Endothelial cell of umbilical vein (primary cell): ENCODE results near the gene MAT2B. TPM values are rescaled to one million over a fixed set of nuclear protein-coding genes. Genes with fewer than 3 reads are reported as not detected.

Source experiments
- BruUV-seq: library from RNA; stranded (reverse); fragments of 400-500 nt; replicated peaks from 2 replicates; lab custom pipeline; 2021; lab: Mats Ljungman, UMichigan
- CTCF ChIA-PET: fragments of 300-600, 350-600 bp; sonication (Branson Sonifier 250); formaldehyde crosslinking; loops from one replicate; lab custom pipeline; 2021; ENCODE audit warnings: antibody characterized with exemption, inconsistent platforms; lab: Charles Lee
- POLR2A ChIA-PET: fragments of 300-600, 350-600 bp; sonication (Branson Sonifier 250); formaldehyde crosslinking; loops from one replicate; lab custom pipeline; 2021; ENCODE audit warnings: antibody characterized with exemption, inconsistent platforms; lab: Charles Lee
- DNase-seq: peaks from one replicate; pipeline ENCODE4 v3.0.0-alpha.2; 2011; ENCODE audit warnings: low read depth, low spot score
- FAIRE-seq: peaks from 2 replicates; lab custom pipeline; 2011; peaks lifted over from hg19 to GRCh38; lab: Jason Lieb, UNC
- H2AFZ ChIP-seq: 2 replicates; pipeline ENCODE4 v1.6.0; 2012; ENCODE audit warnings: low read depth, low read length, control low read depth, inconsistent platforms
- H3K27ac ChIP-seq: 2 replicates; pipeline ENCODE4 v1.5.1; 2011; ENCODE audit warnings: low read depth, mild to moderate bottlenecking, control low read depth, low read length, moderate library complexity; ENCODE audit not compliant: insufficient read depth
- H3K27me3 ChIP-seq, 2 experiments: 2 replicates each; pipeline versions ENCODE4 v1.6.0 to v1.6.1; 2011; ENCODE audit warnings: low read length in 2 of 2, mixed read lengths in 1 of 2; ENCODE audit not compliant: control insufficient read depth in 2 of 2, insufficient read depth in 2 of 2
- H3K36me3 ChIP-seq, 2 experiments: 2 replicates in 1 of 2; 3 replicates in 1 of 2; pipeline ENCODE4 v1.5.1; 2011; ENCODE audit warnings: low read length in 2 of 2, mild to moderate bottlenecking in 1 of 2, moderate library complexity in 1 of 2; ENCODE audit not compliant: control insufficient read depth in 2 of 2, insufficient read depth in 2 of 2; ENCODE audit errors: extremely low read depth in 1 of 2
- H3K4me1 ChIP-seq: 3 replicates; pipeline ENCODE4 v1.5.1; 2011; ENCODE audit warnings: mild to moderate bottlenecking, low read length; ENCODE audit not compliant: control insufficient read depth, insufficient read depth; ENCODE audit errors: extremely low read depth
- H3K4me2 ChIP-seq: 2 replicates; pipeline ENCODE4 v1.6.1; 2011; ENCODE audit warnings: low read length, control low read depth, mixed read lengths; ENCODE audit not compliant: insufficient read depth
- H3K4me3 ChIP-seq, 3 experiments: fragments of 200-600 bp in 1 of 3; sonication (generic), shearing (Covaris generic) in 1 of 3; replicated peaks in 1 of 3; 2 replicates each; pipeline ENCODE4 v1.5.1; 2011 to 2016; ENCODE audit warnings: control low read depth in 3 of 3, low read length in 3 of 3, mild to moderate bottlenecking in 2 of 3, inconsistent platforms in 1 of 3, low read depth in 1 of 3, moderate library complexity in 1 of 3; ENCODE audit not compliant: insufficient read depth in 1 of 3
- H3K79me2 ChIP-seq: 2 replicates; pipeline ENCODE4 v1.6.0; 2012; ENCODE audit warnings: low read length, inconsistent platforms; ENCODE audit not compliant: control insufficient read depth, insufficient read depth
- H3K9ac ChIP-seq: replicated peaks from 2 replicates; pipeline ENCODE3; 2011; ENCODE audit warnings: low read length, control low read depth; ENCODE audit not compliant: insufficient read depth; ENCODE audit errors: extremely low read depth
- H3K9me1 ChIP-seq: replicated peaks from 3 replicates; pipeline ENCODE4 v1.6.0; 2011; ENCODE audit warnings: mild to moderate bottlenecking, low read length; ENCODE audit not compliant: control insufficient read depth, insufficient read depth; ENCODE audit errors: extremely low read depth
- H3K9me3 ChIP-seq: replicated peaks from 2 replicates; pipeline ENCODE4 v1.5.1; 2012; ENCODE audit warnings: low read length, inconsistent platforms; ENCODE audit not compliant: control insufficient read depth, insufficient read depth
- H4K20me1 ChIP-seq: replicated peaks from 2 replicates; pipeline ENCODE3; 2011; ENCODE audit warnings: mild to moderate bottlenecking, low read length; ENCODE audit not compliant: control insufficient read depth, insufficient read depth; ENCODE audit errors: extremely low read depth
- EZH2 ChIP-seq: IDR thresholded peaks from 2 replicates; pipeline ENCODE4 v1.6.1; 2012; ENCODE audit warnings: borderline replicate concordance, low read depth, mild to moderate bottlenecking, moderate library complexity, low read length, inconsistent platforms; ENCODE audit not compliant: severe bottlenecking
- FOS ChIP-seq: IDR thresholded peaks from 2 replicates; pipeline ENCODE4 v1.6.1; 2011; ENCODE audit warnings: mild to moderate bottlenecking, low read length, moderate library complexity, borderline replicate concordance; ENCODE audit not compliant: insufficient read depth
- GATA2 ChIP-seq: IDR thresholded peaks from 2 replicates; pipeline ENCODE4 v1.7.0; 2011; ENCODE audit warnings: low read depth, mild to moderate bottlenecking, moderate library complexity, mixed read lengths, low read length; ENCODE audit not compliant: insufficient read length, insufficient read depth
- JUN ChIP-seq: IDR thresholded peaks from 2 replicates; pipeline ENCODE4 v1.6.1; 2011; ENCODE audit warnings: borderline replicate concordance, low read depth; ENCODE audit not compliant: insufficient read length, insufficient read depth
- MAX ChIP-seq: IDR thresholded peaks from 2 replicates; pipeline ENCODE4 v1.6.1; 2011; ENCODE audit not compliant: insufficient read depth, insufficient read length
- MYC ChIP-seq: IDR thresholded peaks from one replicate; pipeline ENCODE4 v1.6.1; 2011; ENCODE audit warnings: mild to moderate bottlenecking, low read depth, low read length
- POLR2A ChIP-seq: IDR thresholded peaks from 2 replicates; pipeline ENCODE4 v1.6.1; 2012; ENCODE audit warnings: low read depth, mild to moderate bottlenecking, control low read depth, low read length
- POLR2AphosphoS5 ChIP-seq: IDR thresholded peaks from 2 replicates; pipeline ENCODE4 v1.6.1; 2012; ENCODE audit warnings: low read depth, mild to moderate bottlenecking, control low read depth, low read length, moderate library complexity; ENCODE audit not compliant: insufficient read depth
- dilution Hi-C: fragments of 300-500 bp; cut with MboI; formaldehyde crosslinking; loops from one replicate; pipeline ENCODE4 v1.15.0; 2019; ENCODE audit warnings: low sequenced_read_pairs; ENCODE audit not compliant: extremely low pct_ligation_motif_present
- intact Hi-C: fragments of 100-400 bp; cut with micrococcal nuclease; formaldehyde crosslinking; loops from one replicate; pipeline ENCODE4 v1.10.0; 2022
- polyA plus RNA-seq, 4 experiments: library from polyadenylated mRNA; depleted of rRNA in 3 of 4; stranded (reverse) in 3 of 4; unstranded in 1 of 4; fragments of >200 nt; gene quantifications; 2 replicates each; pipeline versions ENCODE4 v1.2.1 to v1.2.3, GENCODE V29; 2011 to 2012; ENCODE audit warnings: missing spikeins in 1 of 4
- total RNA-seq: library from RNA; stranded (reverse); gene quantifications from 2 replicates; pipeline ENCODE4 v1.2.3, GENCODE V29; 2021
- TF ChIP-seq, protein P1 (sequence below), 2 donors: IDR thresholded peaks; 1 replicate in 1 of 2; 2 replicates in 1 of 2; pipeline ENCODE4 v1.5.1; 2011; ENCODE audit warnings: low read length in 2 of 2, mild to moderate bottlenecking in 2 of 2, moderate library complexity in 2 of 2, control low read depth in 1 of 2, inconsistent platforms in 1 of 2, low read depth in 1 of 2; ENCODE audit not compliant: insufficient read depth in 1 of 2; ENCODE audit errors: extremely low read depth in 1 of 2

The MAT2B gene
- total and polyA plus RNA-seq, 2 donors (not counting 3 experiments of a cell fraction or from before 2014, with no cell fraction given), result 41.5 to 101 TPM

DNA sequence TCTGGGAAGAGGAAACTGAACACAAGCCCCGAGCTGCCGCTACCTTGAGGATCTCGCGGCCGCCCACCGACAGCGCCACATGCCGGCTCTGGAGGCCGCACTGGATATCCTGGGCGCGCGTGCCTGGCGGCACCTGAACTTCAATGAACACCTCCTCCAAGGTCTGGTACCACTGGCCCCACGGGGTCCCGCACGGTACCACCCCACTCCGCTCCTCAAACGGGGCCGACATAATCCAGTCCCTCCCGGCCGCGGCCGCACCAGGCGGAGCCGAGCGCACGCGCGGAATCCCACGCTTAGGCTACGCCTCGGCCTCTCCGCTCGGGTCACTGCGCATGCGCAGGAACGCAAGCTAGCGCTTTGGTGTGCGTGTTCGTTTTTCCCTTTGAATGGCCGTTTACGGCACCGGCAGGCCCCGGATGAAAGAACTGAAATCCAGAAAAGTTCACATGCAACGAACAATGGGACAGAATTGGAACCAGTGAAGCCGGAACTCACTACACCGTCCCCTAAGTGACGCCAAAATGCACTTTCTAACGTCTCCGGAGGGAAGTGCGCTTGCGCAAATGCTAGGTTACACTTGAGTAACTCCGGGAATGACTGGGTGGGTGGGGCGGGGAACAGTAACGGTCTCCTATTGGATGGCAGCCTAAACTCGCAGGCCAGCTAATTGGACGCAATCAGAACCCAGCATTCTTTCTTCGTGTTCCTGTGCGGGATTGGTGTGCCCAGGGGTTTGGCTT is 45.4 kb upstream of the MAT2B start, which contains the start of gene NUDCD2:
NUDCD2 (minus strand) TSS at position 284 of the 743 bp plus-strand sequence; CDS start at position 232, 52 bp downstream.
- ChIA-PET CTCF (interaction anchor here (0.7 to 4.0 kb wide), 8 partner anchors 13 to 51 kb away, joined by 3 to 15 read pairs (median 7); partner anchors contain the start of genes CCNG1 and MAT2B), POLR2A (interaction anchor here (0.7 to 3.9 kb wide), 5 partner anchors 21 to 299 kb away, joined by 3 to 34 read pairs (median 8); partner anchors contain the start of genes CCNG1 and MAT2B)
- FAIRE-seq (peak; percentile 93), DNase-seq (peak; percentile 99)
- Histone ChIP-seq H3K9ac (peak within 1 kb of the TSS; percentile 96), H3K4me2 (peak within 1 kb of the TSS; percentile 99), H3K27ac (peak within 1 kb of the TSS; percentile 99), H3K27me3 (no peaks in the 10 kb centered on the region), H3K9me1 (no peaks in the 10 kb centered on the region), H3K4me1 (peaks cover 21% of the 10 kb centered on the region), H3K36me3 (no peaks in the 10 kb centered on the region), H4K20me1 (no peaks in the 10 kb centered on the region), H2AFZ (peak within 1 kb of the TSS; percentile 92), H3K79me2 (peaks cover 39% of the 10 kb centered on the region), H3K4me3 (peak within 1 kb of the TSS; percentile 85 to 96 (median 92)), H3K9me3 (no peaks in the 10 kb centered on the region)
- dilution Hi-C loops, result no loop called here
- intact Hi-C loops, result loop anchor here (1.0 to 5.0 kb wide), 5 partner anchors 23 to 407 kb away; partner anchors contain the start of gene CCNG1
- no TSS peak for BruUV-seq
- no peak for TF ChIP-seq MAX
- no peak for TF ChIP-seq FOS
- TF ChIP-seq, protein P1, sequence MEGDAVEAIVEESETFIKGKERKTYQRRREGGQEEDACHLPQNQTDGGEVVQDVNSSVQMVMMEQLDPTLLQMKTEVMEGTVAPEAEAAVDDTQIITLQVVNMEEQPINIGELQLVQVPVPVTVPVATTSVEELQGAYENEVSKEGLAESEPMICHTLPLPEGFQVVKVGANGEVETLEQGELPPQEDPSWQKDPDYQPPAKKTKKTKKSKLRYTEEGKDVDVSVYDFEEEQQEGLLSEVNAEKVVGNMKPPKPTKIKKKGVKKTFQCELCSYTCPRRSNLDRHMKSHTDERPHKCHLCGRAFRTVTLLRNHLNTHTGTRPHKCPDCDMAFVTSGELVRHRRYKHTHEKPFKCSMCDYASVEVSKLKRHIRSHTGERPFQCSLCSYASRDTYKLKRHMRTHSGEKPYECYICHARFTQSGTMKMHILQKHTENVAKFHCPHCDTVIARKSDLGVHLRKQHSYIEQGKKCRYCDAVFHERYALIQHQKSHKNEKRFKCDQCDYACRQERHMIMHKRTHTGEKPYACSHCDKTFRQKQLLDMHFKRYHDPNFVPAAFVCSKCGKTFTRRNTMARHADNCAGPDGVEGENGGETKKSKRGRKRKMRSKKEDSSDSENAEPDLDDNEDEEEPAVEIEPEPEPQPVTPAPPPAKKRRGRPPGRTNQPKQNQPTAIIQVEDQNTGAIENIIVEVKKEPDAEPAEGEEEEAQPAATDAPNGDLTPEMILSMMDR (IDR thresholded peaks at IDR 0.05; ENCODE audit: extremely low read depth in 1 of 2, insufficient read depth in 1 of 2, low read depth in 1 of 2, low read length in 2 of 2), result peak; percentile 11 to 45
- peak; percentile 95 for TF ChIP-seq POLR2A
- no peak for TF ChIP-seq MYC
- TF ChIP-seq GATA2, result no peak
- peak; percentile 91 for TF ChIP-seq POLR2AphosphoS5
- no peak for TF ChIP-seq JUN
- TF ChIP-seq EZH2, result no peak
